Hepatocyte (in vitro differentiated cells): ENCODE measurements around the gene HSD3B7. TPM values are rescaled to one million over a fixed set of nuclear protein-coding genes. Genes with fewer than 3 reads are reported as not detected.

Experiments used
- DNase-seq: peaks from one replicate; pipeline ENCODE4 v3.0.0-alpha.2; 2016; ENCODE audit warnings: low spot score
- H2AFZ ChIP-seq: fragments of 200-600 bp; sonication (generic); 2 replicates; pipeline ENCODE4 v1.6.0; 2016; ENCODE audit warnings: antibody characterized with exemption, mild to moderate bottlenecking
- H3K27ac ChIP-seq: fragments of 200-600 bp; sonication (generic); 2 replicates; pipeline ENCODE4 v1.5.1; 2016; ENCODE audit warnings: mild to moderate bottlenecking
- H3K27me3 ChIP-seq: fragments of 200-600 bp; sonication (generic); 2 replicates; pipeline ENCODE4 v1.6.1; 2016
- H3K36me3 ChIP-seq: fragments of 200-600 bp; sonication (generic); replicated peaks from 2 replicates; pipeline ENCODE4 v1.5.1; 2016; ENCODE audit warnings: low read depth; ENCODE audit not compliant: insufficient read depth
- H3K4me1 ChIP-seq: fragments of 200-600 bp; sonication (generic); 2 replicates; pipeline ENCODE4 v1.5.1; 2016; ENCODE audit warnings: mild to moderate bottlenecking, moderate library complexity; ENCODE audit not compliant: insufficient read depth
- H3K4me2 ChIP-seq: fragments of 200-600 bp; sonication (generic); 2 replicates; pipeline ENCODE4 v1.6.0; 2016
- H3K4me3 ChIP-seq: fragments of 200-600 bp; sonication (generic); 2 replicates; pipeline ENCODE4 v1.5.1; 2016; ENCODE audit warnings: mild to moderate bottlenecking
- H3K79me2 ChIP-seq: fragments of 200-600 bp; sonication (generic); 2 replicates; pipeline ENCODE4 v1.6.0; 2017; ENCODE audit warnings: mild to moderate bottlenecking
- H3K9me2 ChIP-seq: fragments of 200-600 bp; sonication (generic); replicated peaks from 2 replicates; pipeline ENCODE4 v1.6.0; 2017; ENCODE audit warnings: mild to moderate bottlenecking; ENCODE audit not compliant: insufficient read depth
- H3K9me3 ChIP-seq: fragments of 200-600 bp; sonication (generic); 2 replicates; pipeline ENCODE4 v1.5.1; 2016; ENCODE audit warnings: low read depth, mild to moderate bottlenecking
- H4K20me1 ChIP-seq: fragments of 200-600 bp; sonication (generic); 2 replicates; pipeline ENCODE4 v1.6.0; 2016; ENCODE audit warnings: mild to moderate bottlenecking; ENCODE audit not compliant: insufficient read depth, poor library complexity, severe bottlenecking
- CTCF ChIP-seq: fragments of 200-600 bp; sonication (generic); IDR thresholded peaks from 2 replicates; pipeline ENCODE4 v1.5.1; 2016; ENCODE audit warnings: antibody characterized with exemption, mild to moderate bottlenecking; ENCODE audit not compliant: poor library complexity
- EZH2 ChIP-seq: fragments of 200-600 bp; sonication (generic); IDR thresholded peaks from 2 replicates; pipeline ENCODE4 v1.6.1; 2016; ENCODE audit warnings: antibody characterized with exemption, mild to moderate bottlenecking, borderline replicate concordance
- EZH2phosphoT487 ChIP-seq: fragments of 200-600 bp; sonication (generic); IDR thresholded peaks from one replicate; pipeline ENCODE4 v1.6.1; 2018; ENCODE audit warnings: antibody characterized with exemption, mild to moderate bottlenecking, low read depth, moderate library complexity; ENCODE audit not compliant: unreplicated experiment, severe bottlenecking
- WGBS: methylation state at CpG from one replicate; pipeline ENCODE4 v1.1.6; 2016; ENCODE audit warnings: low lambda C conversion rate; ENCODE audit errors: missing lambda C conversion rate; 5-methylcytosine and 5-hydroxymethylcytosine counted together
- polyA plus RNA-seq: library from polyadenylated mRNA; unstranded; fragments of >200 nt; fragmentation: Nextera tagmentation; extraction: Ambion mirVana; gene quantifications from 2 replicates; pipeline ENCODE4 v1.2.1, GENCODE V29; 2016
- total RNA-seq: library from RNA; depleted of rRNA; stranded (reverse); fragments of >200 nt; gene quantifications from 2 replicates; pipeline ENCODE4 v1.2.3, GENCODE V29; 2014

HSD3B7 gene
- total and polyA plus RNA-seq, 2 experiments from 2014 or later, result 17.5 to 20.8 TPM

GRCh38 chr16:30997725-30998711, 13.0 kb downstream of the HSD3B7 start:
- DNase-seq, result peak; percentile 66
- Histone ChIP-seq H3K9me3 (no peaks in the 10 kb centered on the region), H3K4me3 (peak overlapping the region; percentile 47), H3K4me1 (peaks cover 26% of the 10 kb centered on the region), H3K79me2 (no peaks in the 10 kb centered on the region), H2AFZ (peak overlapping the region; percentile 90), H3K4me2 (peak overlapping the region; percentile 96), H3K27ac (peak overlapping the region; percentile 81), H4K20me1 (no peaks in the 10 kb centered on the region), H3K9me2 (no peaks in the 10 kb centered on the region), H3K36me3 (no peaks in the 10 kb centered on the region), H3K27me3 (peaks cover 4% of the 10 kb centered on the region)
- WGBS, result 52% methylated on average over 21 of the region's 21 CpGs
- no peak for TF ChIP-seq CTCF
- TF ChIP-seq EZH2phosphoT487, result no peak
- TF ChIP-seq EZH2, result no peak

- peak overlapping the region; percentile 81 for H3K27ac ChIP-seq
These were observed 14.1 kb downstream of the HSD3B7 start for GRCh38 chr16:30998852-30999761.

More at GRCh38 chr16:30998852-30999761, 14.1 kb downstream of the HSD3B7 start:
- Histone ChIP-seq H4K20me1 (no peaks in the 10 kb centered on the region), H3K36me3 (no peaks in the 10 kb centered on the region), H3K27me3 (peaks cover 4% of the 10 kb centered on the region), H3K79me2 (no peaks in the 10 kb centered on the region), H2AFZ (no peak overlapping the region), H3K4me3 (no peak overlapping the region), H3K9me3 (no peaks in the 10 kb centered on the region), H3K9me2 (no peaks in the 10 kb centered on the region), H3K4me1 (peaks cover 26% of the 10 kb centered on the region), H3K4me2 (no peak overlapping the region)
- DNase-seq, result no peak
- TF ChIP-seq EZH2 (no peak), EZH2phosphoT487 (no peak), CTCF (no peak)
- WGBS, result 81% methylated on average over 6 of the region's 6 CpGs
